Prostate gland (tissue), 2 donors: Measurements from ENCODE around the gene HTATSF1.

Experiments used
- CTCF ChIP-seq, 4 experiments: fragments of 200-600 bp in 2 of 4; fragments of 450-650 bp in 2 of 4; sonication (generic) in 2 of 4; IDR thresholded peaks; 1 replicate in 3 of 4; 2 replicates in 1 of 4; pipeline ENCODE4 v1.5.1; 2016 to 2019; ENCODE audit warnings: antibody characterized with exemption in 4 of 4, mild to moderate bottlenecking in 2 of 4, moderate library complexity in 2 of 4
- POLR2A ChIP-seq: fragments of 450-650 bp; IDR thresholded peaks from one replicate; pipeline ENCODE4 v1.6.1; 2016; ENCODE audit warnings: antibody characterized with exemption, mild to moderate bottlenecking
- POLR2AphosphoS5 ChIP-seq: sonication (generic); formaldehyde crosslinking; IDR thresholded peaks from one replicate; pipeline ENCODE4 v1.6.1; 2017; ENCODE audit warnings: antibody characterized with exemption

GRCh38 chrX:136476501-136476900, 20.9 kb upstream of the HTATSF1 start:
- TF ChIP-seq CTCF (IDR thresholded peaks at IDR 0.05) = no peak
- TF ChIP-seq POLR2A = no peak
- TF ChIP-seq POLR2AphosphoS5 = no peak
